ENCODE data around the gene KLF16.

DNA sequence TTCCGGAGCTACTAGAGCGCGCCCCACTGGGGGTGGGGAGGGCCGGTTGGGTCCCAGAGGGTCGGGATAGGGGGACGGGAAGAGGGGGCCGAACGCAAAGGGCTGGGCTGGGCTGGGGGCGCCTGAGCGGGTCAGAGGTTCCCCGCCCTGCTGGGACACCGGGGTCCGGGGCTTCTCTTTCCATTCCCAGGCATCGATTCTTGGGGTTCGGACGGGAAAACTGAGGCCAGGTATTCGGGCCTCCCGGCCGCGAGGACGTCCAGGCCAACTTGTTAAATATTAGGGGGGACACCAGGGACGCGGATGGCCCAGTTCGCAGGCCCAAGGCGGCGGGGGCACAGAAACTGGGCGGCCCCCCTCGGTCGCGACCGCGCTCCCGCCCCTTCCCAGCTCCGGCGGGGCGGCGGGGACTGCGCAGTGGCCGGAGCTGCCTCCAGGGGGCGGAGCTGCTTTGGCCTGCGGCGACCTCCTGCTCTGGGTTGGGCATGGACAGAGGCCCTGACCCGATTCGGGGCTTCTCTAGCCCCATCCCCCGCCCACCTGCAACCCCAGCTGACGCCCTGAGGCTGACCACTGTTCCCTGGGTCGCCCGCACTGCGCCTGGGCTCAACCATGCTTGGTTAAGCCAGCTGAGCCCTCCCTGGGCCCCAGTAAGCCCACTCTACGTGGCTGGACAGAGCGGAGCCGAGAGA, 1.2 kb upstream of the KLF16 start:
- TF ChIP-seq SNAI2 (CRISPR knock-in tag; IDR thresholded peaks at IDR 0.05) (no peak), RARB (CRISPR knock-in tag; IDR thresholded peaks at IDR 0.05) (no peak)
- TF ChIP-seq, protein P1, sequence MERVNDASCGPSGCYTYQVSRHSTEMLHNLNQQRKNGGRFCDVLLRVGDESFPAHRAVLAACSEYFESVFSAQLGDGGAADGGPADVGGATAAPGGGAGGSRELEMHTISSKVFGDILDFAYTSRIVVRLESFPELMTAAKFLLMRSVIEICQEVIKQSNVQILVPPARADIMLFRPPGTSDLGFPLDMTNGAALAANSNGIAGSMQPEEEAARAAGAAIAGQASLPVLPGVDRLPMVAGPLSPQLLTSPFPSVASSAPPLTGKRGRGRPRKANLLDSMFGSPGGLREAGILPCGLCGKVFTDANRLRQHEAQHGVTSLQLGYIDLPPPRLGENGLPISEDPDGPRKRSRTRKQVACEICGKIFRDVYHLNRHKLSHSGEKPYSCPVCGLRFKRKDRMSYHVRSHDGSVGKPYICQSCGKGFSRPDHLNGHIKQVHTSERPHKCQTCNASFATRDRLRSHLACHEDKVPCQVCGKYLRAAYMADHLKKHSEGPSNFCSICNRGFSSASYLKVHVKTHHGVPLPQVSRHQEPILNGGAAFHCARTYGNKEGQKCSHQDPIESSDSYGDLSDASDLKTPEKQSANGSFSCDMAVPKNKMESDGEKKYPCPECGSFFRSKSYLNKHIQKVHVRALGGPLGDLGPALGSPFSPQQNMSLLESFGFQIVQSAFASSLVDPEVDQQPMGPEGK (CRISPR knock-in tag; IDR thresholded peaks at IDR 0.05; ENCODE audit: borderline replicate concordance): peak; percentile 65; the same call in 1 of the 2 replicates
- TF ChIP-seq, protein P2, sequence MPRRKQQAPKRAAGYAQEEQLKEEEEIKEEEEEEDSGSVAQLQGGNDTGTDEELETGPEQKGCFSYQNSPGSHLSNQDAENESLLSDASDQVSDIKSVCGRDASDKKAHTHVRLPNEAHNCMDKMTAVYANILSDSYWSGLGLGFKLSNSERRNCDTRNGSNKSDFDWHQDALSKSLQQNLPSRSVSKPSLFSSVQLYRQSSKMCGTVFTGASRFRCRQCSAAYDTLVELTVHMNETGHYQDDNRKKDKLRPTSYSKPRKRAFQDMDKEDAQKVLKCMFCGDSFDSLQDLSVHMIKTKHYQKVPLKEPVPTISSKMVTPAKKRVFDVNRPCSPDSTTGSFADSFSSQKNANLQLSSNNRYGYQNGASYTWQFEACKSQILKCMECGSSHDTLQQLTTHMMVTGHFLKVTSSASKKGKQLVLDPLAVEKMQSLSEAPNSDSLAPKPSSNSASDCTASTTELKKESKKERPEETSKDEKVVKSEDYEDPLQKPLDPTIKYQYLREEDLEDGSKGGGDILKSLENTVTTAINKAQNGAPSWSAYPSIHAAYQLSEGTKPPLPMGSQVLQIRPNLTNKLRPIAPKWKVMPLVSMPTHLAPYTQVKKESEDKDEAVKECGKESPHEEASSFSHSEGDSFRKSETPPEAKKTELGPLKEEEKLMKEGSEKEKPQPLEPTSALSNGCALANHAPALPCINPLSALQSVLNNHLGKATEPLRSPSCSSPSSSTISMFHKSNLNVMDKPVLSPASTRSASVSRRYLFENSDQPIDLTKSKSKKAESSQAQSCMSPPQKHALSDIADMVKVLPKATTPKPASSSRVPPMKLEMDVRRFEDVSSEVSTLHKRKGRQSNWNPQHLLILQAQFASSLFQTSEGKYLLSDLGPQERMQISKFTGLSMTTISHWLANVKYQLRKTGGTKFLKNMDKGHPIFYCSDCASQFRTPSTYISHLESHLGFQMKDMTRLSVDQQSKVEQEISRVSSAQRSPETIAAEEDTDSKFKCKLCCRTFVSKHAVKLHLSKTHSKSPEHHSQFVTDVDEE (CRISPR knock-in tag; IDR thresholded peaks at IDR 0.05): 0 out of 2 replicates have a peak, but pooled peaks have one; percentile 11
